Natural killer cell treated with Interleukin-12 subunit alpha and Interleukin-12 subunit beta and Interleukin-15 and Interleukin-18, amount 100 ng/mL, for 72 hours (primary cell): ENCODE data around the gene HOGA1. TPM values are rescaled to one million over a fixed set of nuclear protein-coding genes. Genes with fewer than 3 reads are reported as not detected.
A peak's percentile ranks its signal among the peaks of the same experiment; 100 is the strongest.
"Not testable (repeated sequence)": the region's sequence is repeated elsewhere in the genome, so short reads cannot be mapped to it uniquely, and the experiment has no call there.

Experiments used
- ATAC-seq, 2 donors: fragments of 150-1000 bp; cut with Tn5 transposase in 1 of 2; sonication (Bioruptor Pico), chemical (Tn5 transposase) in 1 of 2; 2 replicates each; pipeline ENCODE4 v1.10.0; 2021
- DNase-seq: peaks from one replicate; pipeline ENCODE4 v3.0.0; 2022; ENCODE audit warnings: low spot score
- H3K27ac Mint-ChIP-seq, 2 donors: 1 replicate in 1 of 2; 2 replicates in 1 of 2; pipeline ENCODE4 v1.8.0; 2022; ENCODE audit warnings: mixed read lengths in 2 of 2, mild to moderate bottlenecking in 1 of 2, moderate library complexity in 1 of 2
- H3K27me3 Mint-ChIP-seq, 2 donors: 1 replicate in 1 of 2; 2 replicates in 1 of 2; pipeline ENCODE4 v1.8.0; 2022; ENCODE audit warnings: mixed read lengths in 2 of 2
- H3K36me3 Mint-ChIP-seq: one replicate; pipeline ENCODE4 v1.8.0; 2022; ENCODE audit warnings: mixed read lengths
- H3K4me1 Mint-ChIP-seq, 2 donors: 1 replicate in 1 of 2; 2 replicates in 1 of 2; pipeline ENCODE4 v1.8.0; 2022; ENCODE audit warnings: low read depth in 2 of 2, mixed read lengths in 2 of 2, mild to moderate bottlenecking in 1 of 2
- H3K4me3 Mint-ChIP-seq: one replicate; pipeline ENCODE4 v1.8.0; 2022; ENCODE audit warnings: mixed read lengths
- H3K9me3 Mint-ChIP-seq: 2 replicates; pipeline ENCODE4 v1.8.0; 2022; ENCODE audit warnings: mixed read lengths
- total RNA-seq, 2 donors: library from RNA; stranded (reverse); gene quantifications; one replicate each; pipeline ENCODE4 v1.2.3, GENCODE V29; 2022

HOGA1 gene
- total RNA-seq, 2 donors from 2014 or later, result not detected

- H3K9me3 Mint-ChIP-seq, result no peaks in the 10 kb centered on the region
- ATAC-seq (no peak), DNase-seq (no peak)
- no peaks in the 10 kb centered on the region for H3K36me3 Mint-ChIP-seq
- peaks cover 27 to 30% of the 10 kb centered on the region in 2 donors for H3K4me1 Mint-ChIP-seq
- no peak overlapping the region for H3K4me3 Mint-ChIP-seq
- H3K27ac Mint-ChIP-seq, result peak overlapping the region; percentile 92 to 96
- no peaks in the 10 kb centered on the region for H3K27me3 Mint-ChIP-seq
Observed at GRCh38 chr10:97647556-97647955, 63.4 kb downstream of the HOGA1 start.

GRCh38 chr10:97648562-97649404 is 64.6 kb downstream of the HOGA1 start:
- H3K27me3 Mint-ChIP-seq, result no peaks in the 10 kb centered on the region
- H3K4me1 Mint-ChIP-seq, result peaks cover 18 to 21% of the 10 kb centered on the region in 2 donors
- DNase-seq (peak; percentile 77), ATAC-seq (peak; percentile 98 to 100)
- H3K4me3 Mint-ChIP-seq, result peak overlapping the region; percentile 80
- H3K36me3 Mint-ChIP-seq, result peaks cover 10% of the 10 kb centered on the region
- H3K27ac Mint-ChIP-seq, result peak overlapping the region; percentile 92 to 96
- no peaks in the 10 kb centered on the region for H3K9me3 Mint-ChIP-seq

GRCh38 chr10:97649405-97649750 is 65.2 kb downstream of the HOGA1 start:
- peaks cover 18 to 25% of the 10 kb centered on the region in 2 donors for H3K4me1 Mint-ChIP-seq
- DNase-seq, H3K27me3 Mint-ChIP-seq, H3K9me3 Mint-ChIP-seq, ATAC-seq: not testable (repeated sequence)
- peaks cover 12% of the 10 kb centered on the region for H3K36me3 Mint-ChIP-seq
- H3K27ac Mint-ChIP-seq, result peak overlapping the region; percentile 92 to 96
- peak overlapping the region; percentile 80 for H3K4me3 Mint-ChIP-seq

- no peak overlapping the region for H3K4me3 Mint-ChIP-seq
- DNase-seq, result no peak
- no peaks in the 10 kb centered on the region for H3K9me3 Mint-ChIP-seq
- peaks cover 12% of the 10 kb centered on the region for H3K36me3 Mint-ChIP-seq
- peaks cover 18 to 25% of the 10 kb centered on the region in 2 donors for H3K4me1 Mint-ChIP-seq
- no peaks in the 10 kb centered on the region for H3K27me3 Mint-ChIP-seq
- no peak overlapping the region for H3K27ac Mint-ChIP-seq
- no peak for ATAC-seq
Observed at GRCh38 chr10:97650726-97651125, 66.5 kb downstream of the HOGA1 start.

GRCh38 chr10:97651773-97652172 is 67.6 kb downstream of the HOGA1 start:
- no peak overlapping the region for H3K27ac Mint-ChIP-seq
- H3K9me3 Mint-ChIP-seq, result no peaks in the 10 kb centered on the region
- H3K4me1 Mint-ChIP-seq, result peaks cover 18 to 25% of the 10 kb centered on the region in 2 donors
- peaks cover 18% of the 10 kb centered on the region for H3K36me3 Mint-ChIP-seq
- ATAC-seq (no peak), DNase-seq (no peak)
- H3K4me3 Mint-ChIP-seq, result no peak overlapping the region
- H3K27me3 Mint-ChIP-seq, result no peaks in the 10 kb centered on the region

GRCh38 chr10:97656777-97657176 is 72.6 kb downstream of the HOGA1 start:
- DNase-seq (no peak), ATAC-seq (no peak)
- Mint-ChIP-seq H3K27me3 (no peaks in the 10 kb centered on the region), H3K4me1 (peaks cover 0 to 5% of the 10 kb centered on the region in 2 donors), H3K9me3 (no peaks in the 10 kb centered on the region), H3K27ac (no peak overlapping the region), H3K36me3 (peaks cover 30% of the 10 kb centered on the region), H3K4me3 (no peak overlapping the region)

- no peak for DNase-seq
- no peak overlapping the region for H3K4me3 Mint-ChIP-seq
- no peak overlapping the region for H3K27ac Mint-ChIP-seq
- ATAC-seq, result no peak
- peaks cover 29% of the 10 kb centered on the region for H3K36me3 Mint-ChIP-seq
- no peaks in the 10 kb centered on the region for H3K4me1 Mint-ChIP-seq
- H3K27me3 Mint-ChIP-seq, result no peaks in the 10 kb centered on the region
- H3K9me3 Mint-ChIP-seq, result no peaks in the 10 kb centered on the region
Observed at GRCh38 chr10:97659589-97659988, 75.4 kb downstream of the HOGA1 start.

Other genes starting within 250 kb of the HOGA1 start
- gene FRAT2, start 249.7 kb upstream of the HOGA1 start, total RNA-seq, result 1 to 10 TPM; 7.1 to 8.7 TPM
- 100 to 1,000 TPM in 1 of 2 donors, 10 to 100 TPM in 1; 40.1 to 100 TPM for gene RRP12, start 183.0 kb upstream of the HOGA1 start, total RNA-seq
- gene PGAM1, start 158.2 kb upstream of the HOGA1 start, total RNA-seq, result 100 to 1,000 TPM; 546 to 554 TPM
- 10 to 100 TPM; 51.0 to 64.5 TPM for gene EXOSC1, start 138.4 kb upstream of the HOGA1 start, total RNA-seq
- gene ZDHHC16, start 138.2 kb upstream of the HOGA1 start, total RNA-seq, result 10 to 100 TPM; 43.6 to 61.2 TPM
- gene MMS19, start 86.0 kb upstream of the HOGA1 start, total RNA-seq, result 10 to 100 TPM; 66.3 to 95.6 TPM
- gene UBTD1, start 85.5 kb upstream of the HOGA1 start, total RNA-seq, result 1 to 10 TPM; 3.3 to 5.6 TPM
- not detected for gene ANKRD2, start 11.6 kb upstream of the HOGA1 start, total RNA-seq
- gene C10orf62, start 5.3 kb downstream of the HOGA1 start, total RNA-seq, result not detected
- gene MORN4, start 49.1 kb downstream of the HOGA1 start, total RNA-seq, result 1 to 10 TPM; 1.6 to 2.7 TPM
- 10 to 100 TPM; 16.2 to 22.8 TPM for gene PI4K2A, start 56.3 kb downstream of the HOGA1 start, total RNA-seq
- under 1 TPM; 0.45 to 0.89 TPM for gene AVPI1, start 102.9 kb downstream of the HOGA1 start, total RNA-seq
- gene MARVELD1, start 129.3 kb downstream of the HOGA1 start, total RNA-seq, result under 1 TPM in 1 of 2 donors, not detected in 1; 0.75 TPM
- gene ZFYVE27, start 152.7 kb downstream of the HOGA1 start, total RNA-seq, result 10 to 100 TPM; 34.9 to 59.6 TPM
- not detected for gene SFRP5, start 187.6 kb downstream of the HOGA1 start, total RNA-seq